PC-3 (cell line): Measurements from ENCODE around the gene RAB40C. TPM values are rescaled to one million over a fixed set of nuclear protein-coding genes. Genes with fewer than 3 reads are reported as not detected.
"Not testable (repeated sequence)": the region's sequence is repeated elsewhere in the genome, so short reads cannot be mapped to it uniquely, and the experiment has no call there.

Experiments
- ATAC-seq: fragments of 200-7000 bp; cut with Tn5 transposase; 2 replicates; pipeline ENCODE4 v1.9.1; 2020; ENCODE audit warnings: mild to moderate bottlenecking, moderate library complexity
- BruUV-seq: library from RNA; stranded (reverse); fragments of 400-500 nt; replicated peaks from 2 replicates; lab custom pipeline; 2021; lab: Mats Ljungman, UMichigan
- CTCF ChIA-PET: fragments of 300-600 bp; sonication (Branson Sonifier 250); formaldehyde crosslinking; loops from one replicate; lab custom pipeline; 2022; ENCODE audit warnings: antibody characterized with exemption; lab: Charles Lee
- POLR2A ChIA-PET: fragments of 300-600 bp; sonication (Branson Sonifier 250); formaldehyde crosslinking; loops from one replicate; lab custom pipeline; 2022; ENCODE audit warnings: antibody characterized with exemption; ENCODE audit not compliant: unreplicated experiment; lab: Charles Lee
- DNase-seq: peaks from one replicate; pipeline ENCODE4 v3.0.0-alpha.2; 2015
- H2AFZ ChIP-seq: fragments of 300-600 bp; sonication (generic); 2 replicates; pipeline ENCODE4 v1.6.0; 2016; ENCODE audit warnings: antibody characterized with exemption, low read length
- H3F3A ChIP-seq: fragments of 300-600 bp; sonication (generic); one replicate; pipeline ENCODE4 v1.6.0; 2017; ENCODE audit warnings: antibody characterized with exemption, low read length, control low read depth, mild to moderate bottlenecking; ENCODE audit not compliant: unreplicated experiment
- H3K27ac ChIP-seq: fragments of 300-600 bp; sonication (generic); 2 replicates; pipeline ENCODE4 v1.5.1; 2016; ENCODE audit warnings: mild to moderate bottlenecking, low read length
- H3K27me3 ChIP-seq: fragments of 300-600 bp; sonication (generic); 2 replicates; pipeline ENCODE4 v1.6.1; 2016; ENCODE audit warnings: low read length, mixed read lengths
- H3K36me3 ChIP-seq: fragments of 300-600 bp; sonication (generic); 2 replicates; pipeline ENCODE4 v1.6.1; 2016; ENCODE audit warnings: low read depth, mixed run types, low read length, mixed read lengths
- H3K4me1 ChIP-seq: fragments of 300-600 bp; sonication (generic); 2 replicates; pipeline ENCODE4 v1.5.1; 2016; ENCODE audit warnings: low read length; ENCODE audit not compliant: insufficient read depth
- H3K4me2 ChIP-seq: fragments of 300-600 bp; sonication (generic); 2 replicates; pipeline ENCODE4 v1.6.0; 2016; ENCODE audit warnings: low read length
- H3K4me3 ChIP-seq: fragments of 300-600 bp; sonication (generic); 2 replicates; pipeline ENCODE4 v1.5.1; 2016; ENCODE audit warnings: mild to moderate bottlenecking, low read length, mixed read lengths
- H3K79me2 ChIP-seq: fragments of 300-600 bp; sonication (generic); 2 replicates; pipeline ENCODE4 v1.6.1; 2017; ENCODE audit warnings: low read length, mixed read lengths
- H3K9ac ChIP-seq: fragments of 300-600 bp; sonication (generic); 2 replicates; pipeline ENCODE4 v1.6.0; 2016; ENCODE audit warnings: mild to moderate bottlenecking, low read length
- H3K9me2 ChIP-seq: fragments of 300-600 bp; sonication (generic); replicated peaks from 2 replicates; pipeline ENCODE4 v1.6.1; 2016; ENCODE audit warnings: mixed run types, low read length, mixed read lengths
- H3K9me3 ChIP-seq: fragments of 300-600 bp; sonication (generic); 2 replicates; pipeline ENCODE4 v1.6.1; 2016; ENCODE audit warnings: low read length, mixed read lengths
- H4K20me1 ChIP-seq: fragments of 300-600 bp; sonication (generic); 2 replicates; pipeline ENCODE4 v1.6.1; 2016; ENCODE audit warnings: low read length, mixed read lengths
- EZH2 ChIP-seq: fragments of 300-600 bp; sonication (generic); IDR thresholded peaks from one replicate; pipeline ENCODE4 v1.6.1; 2017; ENCODE audit warnings: antibody characterized with exemption, mild to moderate bottlenecking, low read length; ENCODE audit not compliant: unreplicated experiment
- EZH2phosphoT487 ChIP-seq: fragments of 300-600 bp; sonication (generic); IDR thresholded peaks from 2 replicates; pipeline ENCODE4 v1.6.1; 2018; ENCODE audit warnings: mild to moderate bottlenecking, antibody characterized with exemption, low read length, borderline replicate concordance
- intact Hi-C: fragments of 100-400 bp; cut with micrococcal nuclease; formaldehyde crosslinking; loops from 2 replicates; pipeline ENCODE4 v1.9.0; 2023
- total RNA-seq: library from RNA; depleted of rRNA; stranded (reverse); fragments of >200 nt; gene quantifications from 2 replicates; pipeline ENCODE4 v1.2.3, GENCODE V29; 2014
- TF ChIP-seq, protein P1 (sequence below): fragments of 300-600 bp; sonication (generic); conservative IDR thresholded peaks from 2 replicates; pipeline ENCODE4 v1.5.1; 2017; ENCODE audit warnings: antibody characterized with exemption, low read depth, mild to moderate bottlenecking, low read length

The RAB40C gene
- total RNA-seq, 1 experiment from 2014 or later, result 19.5 TPM

DNA sequence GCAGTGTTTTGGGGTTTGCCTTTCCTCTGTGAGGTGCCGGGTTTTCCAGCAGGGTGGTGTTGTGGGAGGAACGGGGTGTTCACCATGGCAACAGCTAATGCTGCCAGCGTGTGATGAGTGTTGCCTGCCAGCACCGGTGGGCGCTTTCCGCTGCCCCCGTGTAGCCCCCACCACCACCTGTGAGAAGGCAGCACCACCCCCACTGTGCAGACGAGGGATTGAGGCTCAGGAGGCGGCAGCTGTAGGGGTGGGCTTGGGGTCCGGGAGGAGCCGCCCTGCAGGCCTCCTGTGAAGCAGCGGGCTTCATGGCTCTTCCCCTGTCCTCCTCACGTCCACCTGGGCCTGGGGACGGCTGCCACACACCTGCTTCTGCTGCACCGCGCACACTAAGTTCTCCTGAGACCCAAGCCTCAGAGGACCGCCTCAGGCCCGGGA lies 5.2 kb downstream of the RAB40C start:
- CTCF ChIA-PET, result no interaction called here
- POLR2A ChIA-PET, result no interaction called here

DNA sequence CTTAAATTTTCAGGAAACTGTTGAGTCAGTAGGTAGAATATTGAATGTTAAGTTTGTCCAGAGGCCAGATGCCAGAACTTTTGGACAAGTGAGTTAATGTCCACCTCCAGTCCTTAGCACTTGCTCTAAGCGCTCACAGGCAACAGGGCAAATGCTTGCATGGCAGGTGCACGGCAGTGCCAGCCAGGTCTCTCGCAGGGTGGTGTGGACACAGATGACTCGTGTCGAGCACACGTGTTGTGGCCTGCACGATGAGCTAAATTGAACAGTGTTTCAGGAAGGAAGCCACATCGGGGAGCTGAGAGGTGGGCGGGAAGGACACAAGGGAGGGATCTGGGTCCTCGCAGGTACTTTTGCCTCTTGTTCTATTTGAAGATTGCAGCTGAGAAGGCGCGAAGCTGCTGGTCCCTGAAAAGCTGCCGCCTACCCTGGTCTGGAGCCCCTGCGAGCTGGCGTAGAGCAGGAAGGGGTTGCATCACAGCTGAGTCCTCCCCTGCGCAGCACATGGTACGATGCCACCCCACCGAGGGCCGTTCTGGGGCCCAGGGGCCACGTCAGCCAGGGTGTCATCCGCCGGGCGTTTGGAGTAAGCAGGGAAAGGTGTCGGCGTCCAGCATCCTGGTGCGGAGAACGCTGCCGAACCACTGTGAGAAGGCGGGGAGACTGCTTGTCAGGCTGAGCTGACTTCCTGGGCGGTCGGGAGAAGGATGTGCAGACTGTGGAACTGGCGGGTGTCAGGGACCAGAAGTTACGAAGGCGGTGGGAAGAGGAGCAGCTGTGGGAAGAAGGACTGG lies 6.3 kb downstream of the RAB40C start:
- Histone ChIP-seq H3F3A (no peaks in the 10 kb centered on the region), H3K9ac (no peak overlapping the region), H3K27me3 (no peaks in the 10 kb centered on the region), H3K36me3 (no peaks in the 10 kb centered on the region), H3K27ac (no peak overlapping the region), H3K79me2 (peaks cover 52% of the 10 kb centered on the region), H3K9me3 (no peaks in the 10 kb centered on the region), H4K20me1 (peaks cover 12% of the 10 kb centered on the region; the same call in 1 of the 2 replicates), H2AFZ (no peak overlapping the region), H3K4me2 (no peak overlapping the region), H3K4me3 (no peak overlapping the region), H3K4me1 (peaks cover 22% of the 10 kb centered on the region), H3K9me2 (no peaks in the 10 kb centered on the region)
- peak; percentile 35; the same call in 1 of the 2 replicates for ATAC-seq
- BruUV-seq, result no TSS peak
- ChIA-PET POLR2A (no interaction called here), CTCF (no interaction called here)
- DNase-seq, result peak; percentile 39
- intact Hi-C loops, result no loop called here
- TF ChIP-seq EZH2 (no peak), EZH2phosphoT487 (no peak)
- TF ChIP-seq, protein P1, sequence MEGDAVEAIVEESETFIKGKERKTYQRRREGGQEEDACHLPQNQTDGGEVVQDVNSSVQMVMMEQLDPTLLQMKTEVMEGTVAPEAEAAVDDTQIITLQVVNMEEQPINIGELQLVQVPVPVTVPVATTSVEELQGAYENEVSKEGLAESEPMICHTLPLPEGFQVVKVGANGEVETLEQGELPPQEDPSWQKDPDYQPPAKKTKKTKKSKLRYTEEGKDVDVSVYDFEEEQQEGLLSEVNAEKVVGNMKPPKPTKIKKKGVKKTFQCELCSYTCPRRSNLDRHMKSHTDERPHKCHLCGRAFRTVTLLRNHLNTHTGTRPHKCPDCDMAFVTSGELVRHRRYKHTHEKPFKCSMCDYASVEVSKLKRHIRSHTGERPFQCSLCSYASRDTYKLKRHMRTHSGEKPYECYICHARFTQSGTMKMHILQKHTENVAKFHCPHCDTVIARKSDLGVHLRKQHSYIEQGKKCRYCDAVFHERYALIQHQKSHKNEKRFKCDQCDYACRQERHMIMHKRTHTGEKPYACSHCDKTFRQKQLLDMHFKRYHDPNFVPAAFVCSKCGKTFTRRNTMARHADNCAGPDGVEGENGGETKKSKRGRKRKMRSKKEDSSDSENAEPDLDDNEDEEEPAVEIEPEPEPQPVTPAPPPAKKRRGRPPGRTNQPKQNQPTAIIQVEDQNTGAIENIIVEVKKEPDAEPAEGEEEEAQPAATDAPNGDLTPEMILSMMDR, result no peak

More for the DNA sequence above, 5.2 kb downstream of the RAB40C start:
- H2AFZ ChIP-seq, result no peak overlapping the region
- no peak overlapping the region for H3K4me3 ChIP-seq
- DNase-seq, result no peak
- H3K27me3 ChIP-seq, result no peaks in the 10 kb centered on the region
- intact Hi-C loops, result no loop called here
- peaks cover 28% of the 10 kb centered on the region for H3K4me1 ChIP-seq
- H4K20me1 ChIP-seq, result peaks cover 12% of the 10 kb centered on the region; the same call in 1 of the 2 replicates
- no peaks in the 10 kb centered on the region for H3K9me3 ChIP-seq
- no peak overlapping the region for H3K27ac ChIP-seq
- no TSS peak for BruUV-seq
- no peaks in the 10 kb centered on the region for H3K36me3 ChIP-seq
- H3K79me2 ChIP-seq, result peaks cover 62% of the 10 kb centered on the region
- no peaks in the 10 kb centered on the region for H3F3A ChIP-seq
- no peak overlapping the region for H3K4me2 ChIP-seq
- no peak for ATAC-seq
- no peak overlapping the region for H3K9ac ChIP-seq
- H3K9me2 ChIP-seq, result no peaks in the 10 kb centered on the region
- TF ChIP-seq EZH2phosphoT487 (no peak), EZH2 (no peak)
- TF ChIP-seq, protein P1, result no peak

DNA sequence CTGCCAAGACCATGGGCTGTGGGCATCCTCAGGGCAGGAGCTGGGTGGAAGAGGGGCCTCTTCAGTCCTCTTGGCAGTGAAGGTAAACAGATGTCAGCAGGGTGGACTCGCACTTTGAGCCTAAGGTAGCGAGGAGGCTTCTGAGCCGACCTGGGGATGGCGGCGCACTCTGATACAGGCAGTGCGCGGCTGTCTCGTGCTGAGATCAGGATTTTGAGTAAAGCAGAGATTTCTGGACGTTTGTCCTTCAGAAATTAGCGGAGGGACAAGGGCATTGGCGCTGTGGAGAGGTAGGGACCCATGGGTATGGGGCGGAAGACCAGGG lies 6.8 kb downstream of the RAB40C start:
- no peak overlapping the region for H3K4me2 ChIP-seq
- intact Hi-C loops, result no loop called here
- CTCF ChIA-PET, result no interaction called here
- H3K9ac ChIP-seq, result no peak overlapping the region
- POLR2A ChIA-PET, result no interaction called here
- ATAC-seq (no peak), DNase-seq (no peak)
- no peaks in the 10 kb centered on the region for H3K27me3 ChIP-seq
- no TSS peak for BruUV-seq
- no peaks in the 10 kb centered on the region for H3F3A ChIP-seq
- H3K4me3 ChIP-seq, result no peak overlapping the region
- H3K79me2 ChIP-seq, result peaks cover 46% of the 10 kb centered on the region
- peaks cover 19% of the 10 kb centered on the region for H3K4me1 ChIP-seq
- H3K36me3 ChIP-seq, result no peaks in the 10 kb centered on the region
- no peaks in the 10 kb centered on the region for H3K9me3 ChIP-seq
- 0 out of 2 replicates have a peak, but pooled peaks cover 12% of the 10 kb centered on the region for H4K20me1 ChIP-seq
- no peak overlapping the region for H2AFZ ChIP-seq
- H3K27ac ChIP-seq, result no peak overlapping the region
- TF ChIP-seq EZH2phosphoT487, result no peak
- TF ChIP-seq EZH2, result no peak
- TF ChIP-seq, protein P1, result no peak
- H3K9me2 ChIP-seq, result no peaks in the 10 kb centered on the region

GRCh38 chr16:597655-598054 lies 7.8 kb downstream of the RAB40C start:
- H2AFZ ChIP-seq, H3K9ac ChIP-seq, intact Hi-C loops, H3K36me3 ChIP-seq, CTCF ChIA-PET, DNase-seq, H3K4me3 ChIP-seq, ATAC-seq, H3K4me2 ChIP-seq, BruUV-seq, H3K27me3 ChIP-seq, H3F3A ChIP-seq, H3K9me3 ChIP-seq, POLR2A ChIA-PET, H3K27ac ChIP-seq, H3K9me2 ChIP-seq: not testable (repeated sequence)
- Histone ChIP-seq H3K4me1 (peaks cover 14% of the 10 kb centered on the region), H4K20me1 (0 out of 2 replicates have a peak, but pooled peaks cover 10% of the 10 kb centered on the region), H3K79me2 (peaks cover 36% of the 10 kb centered on the region)
